VCaP (cell line): Measurements from ENCODE around the gene COPE.

Experiments used
- H3K27ac ChIP-seq: fragments of 450-650 bp; 2 replicates; pipeline ENCODE4 v1.5.1; 2017
- CTCF ChIP-seq: fragments of 450-650 bp; conservative IDR thresholded peaks from 2 replicates; pipeline ENCODE4 v1.5.1; 2017; ENCODE audit warnings: mild to moderate bottlenecking, moderate library complexity

Gene COPE

GRCh38 chr19:18855647-18856384 is 63.4 kb downstream of the COPE start:
- H3K27ac ChIP-seq: 0 out of 2 replicates have a peak overlapping the region, but pooled peaks have one; percentile 9
- no peak for TF ChIP-seq CTCF

- H3K27ac ChIP-seq: no peak overlapping the region
- no peak for TF ChIP-seq CTCF
These were observed 64.2 kb downstream of the COPE start for GRCh38 chr19:18854982-18855381.

- no peak; the same call in 1 of the 2 replicates for TF ChIP-seq CTCF
- H3K27ac ChIP-seq: no peak overlapping the region
These were observed 65.3 kb downstream of the COPE start for GRCh38 chr19:18853755-18854427.

- TF ChIP-seq CTCF: no peak
- H3K27ac ChIP-seq: peak overlapping the region; percentile 99
These were observed 66.5 kb downstream of the COPE start for GRCh38 chr19:18852648-18853047.

- TF ChIP-seq CTCF: no peak
- peak overlapping the region; percentile 99 for H3K27ac ChIP-seq
These were observed 67.4 kb downstream of the COPE start for GRCh38 chr19:18851673-18852325.

GRCh38 chr19:18850471-18851375 is 68.5 kb downstream of the COPE start:
- no peak for TF ChIP-seq CTCF
- peak overlapping the region; percentile 99 for H3K27ac ChIP-seq
